ENCODE measurements around the gene PODN.

Gene PODN

DNA sequence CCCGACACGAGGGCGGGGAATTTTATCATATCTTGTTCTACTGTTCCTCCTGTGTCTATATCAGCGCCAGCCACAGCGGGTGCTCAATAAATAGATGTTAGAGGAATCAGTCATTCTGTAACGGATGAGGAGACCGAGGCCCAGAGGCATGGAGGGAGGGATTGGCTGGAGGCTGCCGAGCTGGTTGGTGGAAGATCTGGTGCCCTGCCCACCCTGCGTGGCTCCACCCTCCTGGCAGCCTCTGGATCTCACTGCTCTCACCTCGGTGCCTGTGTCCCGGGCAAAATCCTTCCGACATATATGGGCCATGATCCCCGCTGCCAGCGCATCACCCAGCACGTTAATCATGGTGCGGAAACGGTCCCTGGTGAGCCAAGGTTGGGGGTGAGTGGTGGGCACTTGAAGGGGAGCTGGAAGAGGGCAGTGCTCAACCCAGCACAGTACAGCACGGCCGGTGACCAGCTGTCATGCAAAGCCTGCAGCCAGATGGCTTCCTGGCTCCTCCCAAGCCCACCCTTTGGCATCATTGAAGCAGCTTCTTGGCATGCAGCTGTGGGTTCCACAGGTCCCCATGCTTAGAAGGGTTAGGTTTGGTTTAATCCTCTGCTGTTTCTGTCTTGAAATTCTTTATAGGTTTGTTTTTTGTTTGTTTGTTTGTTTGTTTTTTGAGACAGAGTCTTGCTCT lies 26.7 kb downstream of the PODN start:
- no peak for ATAC-seq
- H3K4me1 Mint-ChIP-seq: no peaks in the 10 kb centered on the region
- H3K9me3 Mint-ChIP-seq: no peaks in the 10 kb centered on the region
- peak overlapping the region in 1 of 2 donors; percentile 74 for H3K27ac Mint-ChIP-seq
- H3K4me3 Mint-ChIP-seq: no peak overlapping the region
- H3K27me3 Mint-ChIP-seq: no peaks in the 10 kb centered on the region
- DNase-seq: no peak

GRCh38 chr1:53089478-53090226 lies 27.6 kb downstream of the PODN start:
- ATAC-seq: no peak
- no peak for DNase-seq
- no peaks in the 10 kb centered on the region for H3K4me1 Mint-ChIP-seq
- H3K4me3 Mint-ChIP-seq: no peak overlapping the region
- H3K9me3 Mint-ChIP-seq: no peaks in the 10 kb centered on the region
- H3K27me3 Mint-ChIP-seq: no peaks in the 10 kb centered on the region
- H3K27ac Mint-ChIP-seq: no peak overlapping the region

GRCh38 chr1:53090227-53091147 lies 28.5 kb downstream of the PODN start:
- no peak for DNase-seq
- no peaks in the 10 kb centered on the region for H3K9me3 Mint-ChIP-seq
- H3K27me3 Mint-ChIP-seq: no peaks in the 10 kb centered on the region
- H3K4me1 Mint-ChIP-seq: no peaks in the 10 kb centered on the region
- no peak for ATAC-seq
- no peak overlapping the region for H3K27ac Mint-ChIP-seq
- no peak overlapping the region for H3K4me3 Mint-ChIP-seq

DNA sequence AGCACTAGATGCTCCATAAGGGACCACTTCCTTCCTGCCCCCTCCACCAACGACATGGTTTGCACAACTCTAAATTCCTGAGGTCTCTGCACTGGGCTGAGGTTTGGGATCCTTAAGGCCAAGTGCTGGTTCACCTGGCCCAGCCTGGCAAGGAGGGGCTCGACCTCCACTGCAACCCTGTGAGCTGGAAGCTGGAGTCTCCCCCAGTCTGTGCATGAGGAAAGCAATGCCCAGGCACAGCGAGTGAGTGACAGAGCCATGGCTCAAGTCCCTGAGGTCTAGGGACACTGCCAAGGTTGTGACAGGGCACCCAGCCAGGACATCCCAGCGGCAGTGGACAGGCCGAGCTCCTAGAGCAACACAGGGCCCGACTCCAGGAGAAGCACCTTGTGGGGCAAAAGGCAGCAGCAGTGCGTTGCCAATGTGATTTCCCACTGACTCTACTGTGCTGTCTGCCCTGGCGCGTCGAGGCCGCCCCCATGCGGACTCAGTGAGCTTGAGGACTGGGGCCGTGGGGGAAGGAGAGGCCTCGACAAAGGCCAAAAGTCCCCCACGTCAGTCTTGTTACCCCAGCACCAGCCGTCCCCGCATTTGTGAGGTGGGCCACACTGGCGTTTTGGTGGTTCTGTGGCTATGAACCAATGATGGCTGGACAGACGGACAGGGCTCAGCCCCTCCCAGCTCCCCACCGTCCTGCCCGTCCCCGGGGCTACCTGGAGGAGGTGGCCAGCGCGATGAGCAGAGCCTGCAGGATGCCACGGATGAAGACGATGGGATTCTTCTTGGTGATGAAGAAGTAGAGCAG lies 30.0 kb downstream of the PODN start:
- no peak overlapping the region for H3K27ac Mint-ChIP-seq
- no peaks in the 10 kb centered on the region for H3K27me3 Mint-ChIP-seq
- no peak overlapping the region for H3K4me3 Mint-ChIP-seq
- no peaks in the 10 kb centered on the region for H3K9me3 Mint-ChIP-seq
- DNase-seq (no peak), ATAC-seq (no peak)
- H3K4me1 Mint-ChIP-seq: no peaks in the 10 kb centered on the region

DNA sequence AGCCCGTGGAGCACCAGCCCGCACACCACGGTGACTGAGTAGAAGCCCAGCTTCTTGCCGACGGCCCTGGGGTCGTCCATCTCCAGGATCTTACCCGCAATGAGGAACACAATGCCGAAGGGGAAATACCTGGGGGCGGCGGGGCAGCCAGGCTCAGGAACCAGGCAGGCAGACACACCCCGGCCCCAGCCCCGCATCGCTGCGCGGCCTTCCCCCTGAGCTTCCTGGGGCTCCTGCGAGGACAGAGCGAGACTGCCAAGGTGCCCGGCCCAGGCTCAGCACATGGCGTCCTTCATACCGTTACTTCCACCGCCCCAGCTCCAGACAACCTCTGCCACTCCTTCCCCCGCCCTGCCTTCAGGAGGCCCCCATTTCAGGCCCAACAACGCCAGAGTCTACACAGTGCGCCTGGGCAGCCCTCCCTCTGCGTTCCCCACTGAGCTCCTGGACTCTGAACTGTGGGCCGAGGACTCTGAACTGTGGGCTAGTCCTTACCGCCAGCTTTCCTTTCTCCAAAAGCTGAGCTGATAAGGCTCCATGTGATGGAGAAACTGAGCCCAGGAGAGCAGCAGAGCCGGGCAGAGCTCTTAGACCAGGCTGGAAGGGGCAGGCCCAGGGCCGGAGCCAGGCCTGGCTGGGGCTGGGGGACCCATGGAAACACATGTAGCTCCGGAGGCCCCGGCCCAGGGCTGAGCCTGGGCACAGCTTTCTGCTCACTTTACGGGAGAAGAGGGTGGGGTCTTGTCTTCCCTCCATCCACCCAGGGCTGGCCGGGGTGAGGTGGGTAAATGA lies 30.8 kb downstream of the PODN start:
- Mint-ChIP-seq H3K4me3 (no peak overlapping the region), H3K27me3 (no peaks in the 10 kb centered on the region), H3K27ac (no peak overlapping the region), H3K4me1 (no peaks in the 10 kb centered on the region), H3K9me3 (no peaks in the 10 kb centered on the region)
- ATAC-seq (no peak), DNase-seq (no peak)

- no peak for DNase-seq
- H3K9me3 Mint-ChIP-seq: no peaks in the 10 kb centered on the region
Observed at GRCh38 chr1:53093451-53093754, 31.4 kb downstream of the PODN start.

GRCh38 chr1:53093778-53094532 lies 31.9 kb downstream of the PODN start:
- no peak for DNase-seq
- Mint-ChIP-seq H3K27me3 (no peaks in the 10 kb centered on the region), H3K4me3 (no peak overlapping the region), H3K9me3 (no peaks in the 10 kb centered on the region), H3K27ac (no peak overlapping the region), H3K4me1 (no peaks in the 10 kb centered on the region)
- no peak for ATAC-seq

More at GRCh38 chr1:53093451-53093754, 31.4 kb downstream of the PODN start:
- no peak for ATAC-seq
- Mint-ChIP-seq H3K27ac (no peak overlapping the region), H3K4me1 (no peaks in the 10 kb centered on the region), H3K27me3 (no peaks in the 10 kb centered on the region), H3K4me3 (no peak overlapping the region)

DNA sequence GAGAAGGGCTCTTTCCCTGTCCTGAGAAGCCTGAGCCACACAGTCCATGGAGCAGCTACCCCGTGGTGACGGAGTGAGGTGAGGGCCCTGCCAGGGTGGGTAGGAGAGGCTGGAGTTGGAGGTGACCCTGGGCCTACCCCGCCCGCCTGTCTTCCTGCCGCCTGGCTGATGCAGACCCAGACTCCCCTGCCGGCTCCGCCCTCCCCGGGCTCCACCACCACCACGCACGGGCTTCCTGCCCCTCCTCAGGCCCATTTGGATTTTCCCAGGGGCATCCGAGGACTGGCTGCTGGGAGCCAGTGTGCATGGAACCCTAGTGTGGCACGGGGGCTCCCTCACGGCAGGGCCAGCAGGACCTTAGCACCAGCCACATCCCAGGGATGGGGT lies 32.5 kb downstream of the PODN start:
- no peaks in the 10 kb centered on the region for H3K4me1 Mint-ChIP-seq
- H3K27me3 Mint-ChIP-seq: no peaks in the 10 kb centered on the region
- no peak for ATAC-seq
- no peak overlapping the region for H3K4me3 Mint-ChIP-seq
- no peak for DNase-seq
- no peak overlapping the region for H3K27ac Mint-ChIP-seq
- no peaks in the 10 kb centered on the region for H3K9me3 Mint-ChIP-seq

GRCh38 chr1:53104289-53104913 lies 42.4 kb downstream of the PODN start:
- ATAC-seq (no peak), DNase-seq (no peak)
- peaks cover 15% of the 10 kb centered on the region for H3K27me3 Mint-ChIP-seq
- peaks cover 13% of the 10 kb centered on the region for H3K4me1 Mint-ChIP-seq
- no peak overlapping the region for H3K4me3 Mint-ChIP-seq
- H3K27ac Mint-ChIP-seq: no peak overlapping the region
- no peaks in the 10 kb centered on the region for H3K9me3 Mint-ChIP-seq

GRCh38 chr1:53107090-53107489 lies 45.1 kb downstream of the PODN start:
- ATAC-seq (no peak), DNase-seq (no peak)
- Mint-ChIP-seq H3K27ac (no peak overlapping the region), H3K27me3 (peaks cover 28% of the 10 kb centered on the region), H3K4me3 (no peak overlapping the region), H3K4me1 (peaks cover 31% of the 10 kb centered on the region), H3K9me3 (peaks cover 0 to 1% of the 10 kb centered on the region in 2 donors)

DNA sequence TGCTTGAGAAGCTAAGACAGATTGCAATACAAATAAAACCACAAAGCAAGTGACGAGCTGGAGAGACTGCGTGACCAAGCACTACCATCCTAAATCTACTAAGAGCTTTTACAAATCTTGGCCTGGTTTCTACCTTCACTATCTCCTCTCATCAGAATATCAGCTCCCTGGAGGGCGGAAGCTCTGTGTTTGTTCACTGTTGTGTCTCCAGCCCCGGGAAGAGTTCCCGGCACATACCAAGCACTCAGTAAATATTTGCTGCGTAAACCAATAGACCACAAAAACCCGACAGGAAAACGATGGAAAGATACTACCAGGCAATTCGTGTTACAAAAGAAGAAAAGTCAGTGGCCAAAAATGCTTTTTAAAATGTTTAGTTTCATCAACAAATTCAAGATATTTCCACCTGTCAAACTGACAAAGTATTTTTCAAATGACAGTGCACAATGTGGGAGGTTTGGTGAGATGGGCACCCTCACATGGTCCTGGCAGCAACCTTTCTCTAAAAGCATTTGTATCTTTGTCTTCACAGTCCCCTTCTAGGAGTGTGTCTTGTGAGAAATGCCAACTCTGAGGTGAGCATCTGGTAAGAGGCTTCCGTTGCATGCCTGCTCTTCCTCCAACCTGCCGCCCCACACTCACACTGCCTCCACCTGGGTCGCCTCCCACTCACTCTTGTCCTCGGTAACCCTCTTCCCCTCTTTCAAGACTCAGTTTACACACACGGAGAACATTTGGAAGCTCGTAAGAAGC lies 45.7 kb downstream of the PODN start:
- ATAC-seq (no peak), DNase-seq (no peak)
- Mint-ChIP-seq H3K27me3 (peaks cover 28% of the 10 kb centered on the region), H3K4me1 (peaks cover 31% of the 10 kb centered on the region), H3K27ac (no peak overlapping the region), H3K4me3 (no peak overlapping the region), H3K9me3 (peaks cover 0 to 7% of the 10 kb centered on the region in 2 donors)

- no peak overlapping the region for H3K4me3 Mint-ChIP-seq
- H3K9me3 Mint-ChIP-seq: peaks cover 0 to 7% of the 10 kb centered on the region in 2 donors
- peaks cover 28% of the 10 kb centered on the region for H3K27me3 Mint-ChIP-seq
- H3K27ac Mint-ChIP-seq: no peak overlapping the region
- DNase-seq: no peak
- no peak for ATAC-seq
- peaks cover 31% of the 10 kb centered on the region for H3K4me1 Mint-ChIP-seq
Observed at GRCh38 chr1:53108646-53109580, 46.9 kb downstream of the PODN start.
